ENCODE measurements around the gene PAFAH1B1.

The PAFAH1B1 gene

GRCh38 chr17:2634361-2634960 lies 41.0 kb downstream of the PAFAH1B1 start (continued):
- TF ChIP-seq ZNF513 (tag by site-specific recombination; IDR thresholded peaks at IDR 0.05), result no peak
- 0 out of 2 replicates have a peak, but pooled peaks have one; percentile 7 for TF ChIP-seq REST (tag by site-specific recombination; IDR thresholded peaks at IDR 0.05)
- TF ChIP-seq ZNF707 (tag by site-specific recombination; IDR thresholded peaks at IDR 0.05), result no peak
- no peak for TF ChIP-seq ZNF488 (tag by site-specific recombination; IDR thresholded peaks at IDR 0.05)
- peak; percentile 59; the same call in 1 of the 2 replicates for TF ChIP-seq ZNF449 (tag by site-specific recombination; IDR thresholded peaks at IDR 0.05)
- TF ChIP-seq ZSCAN5A (tag by site-specific recombination; IDR thresholded peaks at IDR 0.05), result no peak
- TF ChIP-seq ZNF560 (tag by site-specific recombination; IDR thresholded peaks at IDR 0.05; ENCODE audit: borderline replicate concordance), result no peak
- peak; percentile 55; the same call in 1 of the 2 replicates for TF ChIP-seq ZEB2 (tag by site-specific recombination; IDR thresholded peaks at IDR 0.05)
- peak; percentile 44; the same call in 1 of the 2 replicates for TF ChIP-seq ZBTB44 (tag by site-specific recombination; IDR thresholded peaks at IDR 0.05)
- TF ChIP-seq ZNF274 (IDR thresholded peaks at IDR 0.05; ENCODE audit: low read length), result no peak
- no peak for TF ChIP-seq ZNF274 (tag by site-specific recombination; IDR thresholded peaks at IDR 0.05; ENCODE audit: borderline replicate concordance)
- TF ChIP-seq ZNF843 (tag by site-specific recombination; IDR thresholded peaks at IDR 0.05), result peak; percentile 74
- TF ChIP-seq KLF17 (tag by site-specific recombination; IDR thresholded peaks at IDR 0.05), result peak; percentile 26; the same call in 1 of the 2 replicates
- TF ChIP-seq ELK4 (IDR thresholded peaks at IDR 0.05; ENCODE audit: borderline replicate concordance, low read depth, low read length), result no peak
- no peak for TF ChIP-seq ZNF202 (tag by site-specific recombination; IDR thresholded peaks at IDR 0.05; ENCODE audit: borderline replicate concordance)
- no peak for TF ChIP-seq ZBTB26 (tag by site-specific recombination; optimal IDR thresholded peaks at IDR 0.05)
- peak; percentile 92 for TF ChIP-seq ZNF366 (tag by site-specific recombination; conservative IDR thresholded peaks at IDR 0.05)
- TF ChIP-seq GFI1B (tag by site-specific recombination; IDR thresholded peaks at IDR 0.05), result no peak; the same call in 1 of the 2 replicates
- peak; percentile 84 for TF ChIP-seq IKZF3 (tag by site-specific recombination; IDR thresholded peaks at IDR 0.05)

Measured in HEK293 (cell line).